Activated naive CD8-positive, alpha-beta T cell treated with anti-CD3 and anti-CD28 coated beads, Interleukin-2, amount 10 ng/mL, durations not matched to agents 7 days and 5 days (primary cell): ENCODE data around the gene PCBP4. TPM values are rescaled to one million over a fixed set of nuclear protein-coding genes. Genes with fewer than 3 reads are reported as not detected.
A peak's percentile ranks its signal among the peaks of the same experiment; 100 is the strongest.

Experiments
- ATAC-seq: fragments of 150-1000 bp; cut with Tn5 transposase; one replicate; pipeline ENCODE4 v1.10.0; 2021; ENCODE audit warnings: low read depth, moderate library complexity
- POLR2A ChIA-PET: fragments of 350-600 bp; sonication (Branson Sonifier 250); formaldehyde crosslinking; loops from one replicate; lab custom pipeline; 2021; ENCODE audit warnings: antibody characterized with exemption; lab: Charles Lee
- DNase-seq: peaks from one replicate; pipeline ENCODE4 v3.0.0; 2021
- H3K27ac Mint-ChIP-seq: one replicate; pipeline ENCODE4 v1.8.0; 2022; ENCODE audit warnings: mild to moderate bottlenecking, mixed read lengths
- H3K27me3 Mint-ChIP-seq: one replicate; pipeline ENCODE4 v1.8.0; 2022; ENCODE audit warnings: mild to moderate bottlenecking, moderate library complexity, mixed read lengths
- H3K36me3 Mint-ChIP-seq: one replicate; pipeline ENCODE4 v1.8.0; 2021; ENCODE audit warnings: mild to moderate bottlenecking, mixed read lengths
- H3K4me1 Mint-ChIP-seq: one replicate; pipeline ENCODE4 v1.8.0; 2021; ENCODE audit warnings: mixed read lengths
- H3K4me3 Mint-ChIP-seq: one replicate; pipeline ENCODE4 v1.8.0; 2022; ENCODE audit warnings: mild to moderate bottlenecking, moderate library complexity, mixed read lengths
- H3K9me3 Mint-ChIP-seq: one replicate; pipeline ENCODE4 v1.8.0; 2021; ENCODE audit warnings: mixed read lengths
- total RNA-seq, 2 experiments: library from RNA; stranded (reverse); gene quantifications; one replicate each; pipeline ENCODE4 v1.2.3, GENCODE V29; 2021

The PCBP4 gene
- total RNA-seq, 2 experiments from 2014 or later = 17.8 to 18.2 TPM

DNA sequence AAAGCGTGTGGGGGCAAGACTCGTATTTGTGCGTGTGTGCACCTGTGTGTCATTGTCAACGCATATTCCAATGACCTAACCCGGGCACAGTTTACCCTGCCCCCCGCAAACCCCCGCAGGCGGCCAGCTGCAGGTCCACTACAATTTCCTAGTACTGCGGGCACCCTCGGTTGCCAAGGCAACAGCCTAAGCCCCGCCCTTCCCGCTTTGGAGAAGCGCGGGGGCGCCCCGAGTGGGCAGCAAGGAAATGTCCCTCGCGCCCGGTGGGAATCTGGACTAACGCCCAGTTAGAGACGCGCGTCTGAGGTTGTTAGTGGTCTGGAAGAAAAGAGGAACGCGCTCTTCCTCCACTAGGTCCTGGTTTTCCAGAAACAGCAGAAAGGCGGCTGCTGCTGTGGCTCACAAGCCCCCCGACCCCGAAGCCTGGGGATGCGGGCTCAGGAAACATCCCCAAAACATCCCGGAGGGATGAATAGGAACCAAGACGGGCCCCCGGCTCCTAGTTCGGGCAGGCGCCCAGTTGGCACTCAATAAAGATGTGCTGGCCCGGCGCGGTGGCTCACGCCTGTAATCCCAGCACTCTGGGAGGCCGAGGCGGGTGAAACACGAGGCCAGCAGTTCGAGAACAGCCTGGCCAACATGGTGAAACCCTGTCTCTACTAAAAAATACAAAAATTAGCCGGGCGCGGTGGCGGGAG is 8.7 kb upstream of the PCBP4 start:
- peak; percentile 58 for DNase-seq
- H3K4me3 Mint-ChIP-seq = peak overlapping the region; percentile 89
- H3K9me3 Mint-ChIP-seq = no peaks in the 10 kb centered on the region
- no peak for ATAC-seq
- H3K36me3 Mint-ChIP-seq = peaks cover 1% of the 10 kb centered on the region
- POLR2A ChIA-PET = interaction anchor here (1.8 kb wide), 1 partner anchor 80 kb away, joined by 4 read pairs; the partner anchor contains the start of gene DUSP7
- H3K27me3 Mint-ChIP-seq = no peaks in the 10 kb centered on the region
- peaks cover 27% of the 10 kb centered on the region for H3K4me1 Mint-ChIP-seq
- peak overlapping the region; percentile 84 for H3K27ac Mint-ChIP-seq

DNA sequence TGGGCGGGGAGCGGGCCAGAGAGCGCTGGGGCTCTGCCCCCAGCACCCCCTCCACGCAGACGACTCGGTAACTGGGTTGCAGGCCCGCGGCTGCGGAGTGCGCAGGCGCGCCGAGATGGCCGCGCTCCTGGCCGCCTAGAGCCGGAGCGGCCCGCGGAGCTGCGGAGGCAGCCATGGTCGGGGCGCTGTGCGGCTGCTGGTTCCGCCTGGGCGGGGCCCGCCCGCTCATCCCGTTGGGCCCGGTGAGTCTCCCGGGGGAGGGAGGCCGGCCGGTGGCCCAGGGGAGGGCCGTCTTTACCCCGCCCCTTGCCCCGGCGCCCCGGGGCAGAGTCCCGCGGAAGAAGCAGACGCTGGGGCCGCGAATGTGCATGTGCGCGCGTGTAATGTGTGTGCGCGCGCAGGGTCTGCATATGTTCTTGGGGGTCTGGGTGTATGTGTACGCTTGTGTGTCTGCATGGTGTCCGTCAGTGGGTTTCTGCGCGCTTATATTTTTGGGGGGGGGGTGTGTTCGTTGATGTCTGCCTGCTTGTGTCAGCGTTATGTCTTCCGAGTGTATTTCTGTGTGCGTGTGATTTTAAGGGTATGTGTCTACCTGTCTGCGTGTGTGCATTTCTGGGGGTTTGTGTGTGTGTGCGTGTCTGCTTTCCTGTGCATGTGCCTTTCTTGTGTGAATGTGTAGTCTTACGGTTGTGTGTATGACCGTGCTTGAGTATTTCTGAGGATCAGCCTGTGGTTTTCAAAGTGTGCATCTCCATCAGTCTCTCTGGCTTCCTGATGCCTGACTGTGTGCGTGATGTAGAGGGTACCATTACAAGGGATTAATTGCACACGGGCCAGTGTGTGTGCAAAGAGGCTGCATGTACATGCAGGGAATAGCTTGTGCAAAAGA is 8.0 kb upstream of the PCBP4 start, which contains the start of gene ABHD14A:
Gene ABHD14A, plus strand, starts transcription at position 102 of the 889 bp plus-strand sequence. Its CDS starts 72 bp downstream, at position 174.
- H3K9me3 Mint-ChIP-seq = no peaks in the 10 kb centered on the region
- POLR2A ChIA-PET = interaction anchor here (1.8 to 3.4 kb wide), 5 partner anchors 7 to 81 kb away, joined by 4 to 41 read pairs (median 7); partner anchors contain the start of genes ACY1, DUSP7, PARP3 and RRP9
- DNase-seq (peak; percentile 83), ATAC-seq (peak; percentile 75)
- peak within 1 kb of the TSS; percentile 89 for H3K4me3 Mint-ChIP-seq
- H3K4me1 Mint-ChIP-seq = peaks cover 29% of the 10 kb centered on the region
- peak within 1 kb of the TSS; percentile 90 for H3K27ac Mint-ChIP-seq
- no peaks in the 10 kb centered on the region for H3K27me3 Mint-ChIP-seq
- H3K36me3 Mint-ChIP-seq = no peaks in the 10 kb centered on the region

DNA sequence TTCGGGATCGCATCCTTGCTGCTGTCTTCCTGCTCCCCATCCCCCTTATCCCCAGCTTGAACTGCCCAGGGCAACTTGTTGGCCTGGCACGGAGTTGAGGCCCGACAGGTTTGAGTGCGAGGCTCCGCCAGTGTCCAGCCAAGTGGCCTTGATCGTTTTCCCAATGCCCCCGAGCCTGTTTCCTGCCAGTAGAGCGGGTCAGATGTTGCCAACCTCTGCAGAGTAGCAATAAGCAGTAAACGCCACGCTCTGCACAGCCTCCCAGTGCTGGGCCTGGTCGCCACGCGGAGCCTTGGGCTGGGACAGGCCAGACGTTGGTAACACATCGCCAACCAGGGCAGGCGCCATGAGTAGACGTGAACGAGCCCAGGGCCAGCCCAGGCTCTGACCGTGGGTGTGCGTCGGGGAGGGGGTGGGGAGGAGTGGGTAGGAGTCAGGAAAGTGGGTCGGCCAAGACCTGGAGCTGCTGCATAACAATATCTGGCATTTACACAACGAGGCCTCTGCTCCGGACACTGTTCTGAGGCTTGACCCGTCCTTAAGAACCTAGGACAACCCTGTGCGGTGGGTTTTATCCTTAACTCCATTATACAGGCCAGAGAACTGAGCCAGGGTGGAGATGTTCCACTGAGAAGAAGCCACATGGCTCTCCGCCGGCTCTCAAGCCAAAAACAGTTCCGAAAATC is 7.2 kb upstream of the PCBP4 start:
- Mint-ChIP-seq H3K4me1 (peaks cover 30% of the 10 kb centered on the region), H3K27ac (peak overlapping the region; percentile 90), H3K4me3 (peak overlapping the region; percentile 89), H3K9me3 (no peaks in the 10 kb centered on the region), H3K27me3 (no peaks in the 10 kb centered on the region), H3K36me3 (no peaks in the 10 kb centered on the region)
- ATAC-seq (peak; percentile 9), DNase-seq (no peak)
- POLR2A ChIA-PET = interaction anchor here (0.9 to 3.4 kb wide), 13 partner anchors 8 to 589 kb away, joined by 3 to 41 read pairs (median 6); partner anchors contain the start of genes ACY1, DUSP7, MANF and PARP3

DNA sequence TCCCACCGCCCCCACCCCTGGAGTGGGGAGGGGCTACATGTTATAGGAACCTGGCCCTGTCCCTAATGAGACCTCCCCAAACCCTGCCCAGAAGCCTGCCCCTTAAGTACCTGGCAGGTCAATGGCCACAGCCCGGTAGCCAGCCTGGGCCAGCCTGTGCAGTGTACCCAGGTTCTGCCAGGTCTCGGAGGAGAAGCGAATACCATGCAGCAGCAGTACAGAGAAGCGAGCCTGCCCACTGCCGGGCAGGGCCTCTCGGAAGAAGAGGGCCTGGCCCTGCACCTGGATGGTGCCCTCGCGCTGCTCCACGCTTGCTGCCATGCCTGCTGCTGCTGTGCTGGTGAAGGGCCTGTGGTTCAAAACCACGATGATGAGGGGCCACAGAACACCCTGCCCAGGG is 4.1 kb upstream of the PCBP4 start:
- Mint-ChIP-seq H3K4me1 (peaks cover 22% of the 10 kb centered on the region), H3K27me3 (no peaks in the 10 kb centered on the region), H3K4me3 (no peak overlapping the region), H3K36me3 (no peaks in the 10 kb centered on the region), H3K27ac (no peak overlapping the region), H3K9me3 (no peaks in the 10 kb centered on the region)
- DNase-seq (no peak), ATAC-seq (no peak)
- POLR2A ChIA-PET = interaction anchor here (0.7 kb wide), 1 partner anchor 160 kb away, joined by 3 read pairs; no protein-coding TSS in a partner anchor

DNA sequence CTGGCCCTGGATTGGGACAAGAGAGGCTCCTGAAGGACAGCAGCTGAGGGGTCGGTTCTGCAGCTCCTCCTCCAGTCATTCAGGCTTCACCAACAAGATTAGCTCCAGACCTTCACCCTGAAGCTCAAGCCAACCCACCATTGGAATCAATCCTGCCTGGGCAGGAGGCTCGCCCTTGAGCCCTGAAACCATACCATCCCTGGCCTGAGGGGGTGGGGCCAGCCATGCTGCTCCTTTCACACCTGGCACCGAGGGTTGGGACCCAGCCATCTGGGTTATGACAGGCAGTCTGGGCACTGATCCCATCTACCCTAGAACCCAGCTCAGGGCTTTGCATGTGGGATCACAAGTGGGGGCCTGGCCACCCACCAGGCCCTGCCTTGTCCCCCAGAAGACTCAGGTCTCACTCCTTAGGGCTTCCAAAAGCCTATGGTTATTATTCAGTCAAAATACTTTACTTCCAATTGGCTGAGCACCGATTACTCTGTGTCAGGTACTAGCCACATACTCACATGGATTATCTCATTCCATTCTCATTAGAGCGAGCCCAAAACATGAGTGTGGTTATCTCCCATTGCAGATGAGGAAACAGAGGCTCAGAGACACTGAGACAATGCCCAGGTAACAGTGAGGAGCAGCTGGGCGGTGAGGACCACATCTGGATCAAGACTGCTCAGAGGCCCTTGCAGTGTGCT is 3.5 kb upstream of the PCBP4 start:
- Mint-ChIP-seq H3K4me3 (no peak overlapping the region), H3K9me3 (no peaks in the 10 kb centered on the region), H3K36me3 (no peaks in the 10 kb centered on the region), H3K27ac (no peak overlapping the region), H3K4me1 (peaks cover 22% of the 10 kb centered on the region), H3K27me3 (peaks cover 2% of the 10 kb centered on the region)
- ATAC-seq (no peak), DNase-seq (no peak)
- POLR2A ChIA-PET = no interaction called here

DNA sequence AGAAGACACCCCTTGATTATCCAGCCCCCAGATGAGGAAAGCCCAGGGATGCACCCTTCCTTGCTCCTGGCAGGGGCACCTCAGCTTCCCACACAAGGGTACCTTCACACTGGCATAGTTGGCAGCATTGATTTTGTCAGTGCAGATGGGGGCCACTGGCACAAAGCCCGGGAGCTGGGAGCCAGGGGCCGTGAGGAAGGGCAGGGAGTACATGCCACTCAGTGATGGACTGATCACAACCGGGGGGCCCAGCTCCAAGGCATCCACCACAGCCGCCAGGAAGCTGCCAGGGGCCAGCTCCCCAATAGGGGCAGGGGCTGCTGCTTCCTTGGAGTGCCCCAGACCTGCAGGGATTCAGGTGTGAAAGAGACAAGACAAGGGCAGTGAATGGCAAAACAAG is 2.6 kb upstream of the PCBP4 start:
- peaks cover 18% of the 10 kb centered on the region for H3K4me1 Mint-ChIP-seq
- no peak overlapping the region for H3K4me3 Mint-ChIP-seq
- no peaks in the 10 kb centered on the region for H3K36me3 Mint-ChIP-seq
- no peak for ATAC-seq
- DNase-seq = no peak
- POLR2A ChIA-PET = interaction anchor here (2.8 kb wide), 1 partner anchor 12 kb away, joined by 15 read pairs; the partner anchor contains the start of gene ACY1
- no peak overlapping the region for H3K27ac Mint-ChIP-seq
- H3K27me3 Mint-ChIP-seq = peaks cover 4% of the 10 kb centered on the region
- no peaks in the 10 kb centered on the region for H3K9me3 Mint-ChIP-seq

DNA sequence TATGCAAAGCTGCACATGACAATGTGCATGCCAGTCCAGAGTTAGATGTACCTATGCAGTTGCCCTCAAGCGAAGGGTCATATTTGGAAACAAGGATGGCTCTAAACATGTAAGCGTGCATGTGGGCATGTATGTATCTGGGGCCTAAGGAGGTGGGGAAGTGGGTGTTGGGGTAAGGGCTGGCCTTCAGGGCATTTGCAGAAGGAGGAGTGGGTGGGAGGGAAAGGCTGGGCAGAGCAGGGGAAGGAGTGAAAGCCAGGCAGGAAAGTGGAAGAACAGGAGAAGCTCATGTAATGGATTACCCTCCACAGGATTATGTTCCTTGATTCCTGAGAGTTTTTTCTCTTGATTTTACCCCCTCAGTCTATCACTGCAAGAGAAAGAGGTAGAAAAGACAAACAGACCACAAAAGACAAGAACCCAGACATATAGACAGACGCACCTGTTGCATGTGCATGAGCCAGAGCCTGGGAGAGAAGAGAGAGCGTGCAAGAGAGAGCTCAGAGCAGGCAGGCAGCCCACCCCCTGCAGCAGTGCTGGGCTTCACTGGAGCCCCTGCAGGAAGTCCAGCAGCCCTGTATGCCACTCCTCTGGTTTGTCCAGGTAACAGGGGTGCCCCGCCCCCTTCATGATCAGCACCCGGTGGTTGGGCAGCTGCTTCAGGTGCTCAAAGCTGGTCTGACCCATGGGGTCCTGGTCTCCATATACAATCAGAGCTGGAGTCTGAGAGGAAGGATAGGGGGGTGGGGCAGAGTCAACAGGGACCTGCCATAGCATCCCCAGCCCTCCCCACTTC is 1.8 kb upstream of the PCBP4 start:
- Mint-ChIP-seq H3K27me3 (peaks cover 4% of the 10 kb centered on the region), H3K27ac (no peak overlapping the region), H3K36me3 (no peaks in the 10 kb centered on the region), H3K4me3 (peak overlapping the region; percentile 35), H3K9me3 (no peaks in the 10 kb centered on the region), H3K4me1 (peaks cover 15% of the 10 kb centered on the region)
- ATAC-seq = no peak
- POLR2A ChIA-PET = interaction anchor here (2.5 to 2.8 kb wide), 2 partner anchors 13 to 27 kb away, joined by 13 to 15 read pairs; partner anchors contain the start of genes ACY1, PARP3 and RRP9
- no peak for DNase-seq

DNA sequence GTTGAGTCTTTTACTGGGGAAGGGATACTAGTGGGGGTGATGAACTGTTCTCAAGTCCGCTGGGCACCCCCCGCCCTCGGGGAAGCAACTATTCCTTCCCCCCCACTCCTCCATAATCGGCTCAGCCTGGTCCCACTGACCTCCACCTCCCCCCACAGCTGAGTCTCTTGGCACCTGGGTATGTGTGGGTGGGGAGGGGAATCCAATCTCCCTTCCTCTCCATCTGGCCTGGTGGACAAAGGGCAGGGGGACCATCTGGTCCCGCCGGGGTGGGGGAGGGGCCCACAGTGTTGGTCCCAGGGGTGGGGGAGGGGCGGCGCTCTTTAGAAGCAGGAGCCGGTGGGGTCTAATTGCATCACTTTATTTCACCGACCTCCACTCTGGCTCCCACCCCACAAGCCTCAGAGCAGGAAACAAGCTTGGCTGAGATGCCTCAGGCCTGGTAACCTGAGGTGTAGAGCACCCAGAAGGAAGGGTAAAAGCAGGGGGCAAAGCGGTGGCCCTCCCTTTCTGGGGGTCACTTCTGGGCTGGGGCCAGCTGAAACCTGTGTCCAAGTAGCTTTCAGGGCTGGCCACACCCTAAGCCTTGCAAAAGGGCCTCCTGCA is 1.0 kb upstream of the PCBP4 start:
- no peaks in the 10 kb centered on the region for H3K9me3 Mint-ChIP-seq
- peaks cover 4% of the 10 kb centered on the region for H3K27me3 Mint-ChIP-seq
- ATAC-seq (no peak), DNase-seq (no peak)
- POLR2A ChIA-PET = interaction anchor here (2.5 to 2.8 kb wide), 2 partner anchors 14 to 26 kb away, joined by 13 to 15 read pairs; partner anchors contain the start of genes ACY1, PARP3 and RRP9
- peaks cover 9% of the 10 kb centered on the region for H3K4me1 Mint-ChIP-seq
- no peak overlapping the region for H3K27ac Mint-ChIP-seq
- H3K36me3 Mint-ChIP-seq = no peaks in the 10 kb centered on the region
- peak overlapping the region; percentile 86 for H3K4me3 Mint-ChIP-seq

DNA sequence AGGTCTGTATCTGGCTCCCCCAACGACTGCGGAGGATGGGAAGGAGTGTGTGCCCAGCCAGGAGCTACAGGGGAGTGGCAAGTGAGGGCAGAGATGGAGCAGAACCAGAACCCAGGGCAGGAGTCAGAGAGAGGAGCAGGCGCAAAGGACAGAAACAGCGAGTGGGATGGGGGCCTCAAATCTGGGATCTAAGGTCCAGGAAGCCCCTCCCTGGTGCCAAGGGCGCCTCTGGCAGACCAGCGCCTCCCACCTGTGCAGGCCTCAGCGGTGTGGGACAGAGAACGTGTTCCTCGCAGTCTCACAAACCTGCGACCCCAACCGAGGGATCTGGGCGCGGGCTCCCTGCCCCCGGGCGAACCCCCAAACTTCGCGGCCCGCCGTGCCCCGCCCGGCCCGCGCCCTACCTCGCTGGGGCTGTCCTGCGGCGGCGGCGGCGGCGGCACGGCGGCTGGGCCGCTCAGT is 301 bp downstream of the PCBP4 start:
- POLR2A ChIA-PET = interaction anchor here (1.5 to 2.5 kb wide), 2 partner anchors 12 to 25 kb away, joined by 4 to 13 read pairs; partner anchors contain the start of genes PARP3 and RRP9
- Mint-ChIP-seq H3K27me3 (peaks cover 4% of the 10 kb centered on the region), H3K36me3 (no peaks in the 10 kb centered on the region), H3K9me3 (no peaks in the 10 kb centered on the region), H3K4me1 (peaks cover 9% of the 10 kb centered on the region), H3K27ac (no peak overlapping the region), H3K4me3 (peak overlapping the region; percentile 82)
- peak; percentile 68 for DNase-seq
- peak; percentile 62 for ATAC-seq

DNA sequence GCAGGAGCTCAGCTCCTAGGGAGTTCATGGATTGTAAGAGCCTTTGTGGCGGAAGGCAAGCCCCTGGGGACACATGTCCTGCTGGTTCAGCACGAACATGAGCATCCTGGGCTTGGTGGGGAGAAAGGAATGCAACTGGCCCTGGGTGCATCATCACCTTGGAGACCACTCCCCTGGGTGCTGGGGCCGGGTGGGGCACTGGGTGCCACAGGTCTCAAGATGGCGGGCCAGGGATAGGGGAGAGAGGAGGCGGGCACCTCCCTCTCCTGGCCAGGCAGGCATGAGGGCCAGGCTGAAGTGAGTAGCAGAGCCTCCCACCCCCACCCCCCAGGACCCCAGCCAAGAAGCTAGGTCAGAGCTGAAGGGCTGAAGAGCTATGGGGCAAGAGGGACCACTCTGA is 768 bp downstream of the PCBP4 start:
- H3K4me1 Mint-ChIP-seq = peaks cover 9% of the 10 kb centered on the region
- H3K27me3 Mint-ChIP-seq = peaks cover 6% of the 10 kb centered on the region
- H3K27ac Mint-ChIP-seq = peak overlapping the region; percentile 21
- H3K4me3 Mint-ChIP-seq = peak overlapping the region; percentile 82
- ATAC-seq (no peak), DNase-seq (no peak)
- no peaks in the 10 kb centered on the region for H3K9me3 Mint-ChIP-seq
- no peaks in the 10 kb centered on the region for H3K36me3 Mint-ChIP-seq
- POLR2A ChIA-PET = interaction anchor here (1.5 to 2.5 kb wide), 3 partner anchors 12 to 24 kb away, joined by 4 to 13 read pairs (median 10); partner anchors contain the start of genes PARP3 and RRP9

DNA sequence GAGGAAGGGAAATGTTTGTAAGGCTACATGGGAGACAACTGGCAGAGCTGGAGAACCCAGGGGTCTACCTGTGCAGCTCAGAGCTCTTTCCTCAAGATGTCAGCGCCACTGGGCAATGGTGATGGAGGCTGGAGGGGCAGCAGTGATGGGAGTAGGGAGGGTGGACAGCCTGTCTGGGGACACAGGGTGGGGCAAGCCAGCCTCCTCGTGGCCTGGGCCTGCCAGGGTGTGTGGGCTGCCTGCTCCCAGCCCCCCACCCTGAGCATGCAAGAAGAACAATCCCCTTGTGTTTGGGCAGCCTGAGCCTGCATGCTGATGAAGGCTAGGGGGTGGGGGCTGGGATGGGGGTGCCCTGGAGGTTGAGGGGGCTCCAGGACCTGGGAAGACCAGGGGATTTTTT is 1.2 kb downstream of the PCBP4 start:
- Mint-ChIP-seq H3K27ac (no peak overlapping the region), H3K4me1 (peaks cover 9% of the 10 kb centered on the region), H3K4me3 (peak overlapping the region; percentile 82), H3K27me3 (peaks cover 11% of the 10 kb centered on the region), H3K9me3 (no peaks in the 10 kb centered on the region), H3K36me3 (no peaks in the 10 kb centered on the region)
- POLR2A ChIA-PET = interaction anchor here (1.0 to 1.9 kb wide), 3 partner anchors 8 to 24 kb away, joined by 3 to 10 read pairs (median 4); partner anchors contain the start of genes ABHD14B, PARP3 and RRP9
- no peak for DNase-seq
- no peak for ATAC-seq
